ENCODE measurements around the gene NR1H4. TPM values are rescaled to one million over a fixed set of nuclear protein-coding genes. Genes with fewer than 3 reads are reported as not detected.

Gene NR1H4
- total and polyA plus RNA-seq, 2 experiments from 2014 or later: not detected

DNA sequence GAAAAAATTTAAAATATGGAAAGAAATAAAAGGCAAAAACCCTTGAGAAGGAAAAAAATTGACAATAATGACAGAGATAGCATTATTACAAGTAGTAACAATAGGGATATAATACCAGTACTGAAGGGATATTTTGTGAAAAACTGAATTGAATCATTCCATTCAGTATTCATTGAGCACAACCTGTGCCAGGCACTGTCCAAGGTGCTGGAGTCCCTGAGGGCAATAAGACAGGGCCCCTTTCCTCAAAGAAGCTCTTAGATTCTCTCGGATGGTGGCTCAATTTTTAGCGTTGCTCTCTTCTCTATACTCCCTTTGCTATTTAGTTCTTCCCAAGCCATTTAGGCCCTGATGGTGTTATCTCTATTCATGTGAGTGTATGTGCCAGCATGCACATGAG, 65.5 kb downstream of the NR1H4 start:
- Mint-ChIP-seq H3K4me1 (no peaks in the 10 kb centered on the region), H3K4me3 (no peak overlapping the region), H3K9me3 (no peaks in the 10 kb centered on the region), H3K36me3 (ENCODE audit: low read depth) (no peaks in the 10 kb centered on the region), H3K27ac (no peak overlapping the region), H3K27me3 (ENCODE audit: insufficient read depth, low read depth, poor library complexity) (no peaks in the 10 kb centered on the region)
- Histone ChIP-seq H3K27me3 (ENCODE audit: insufficient read depth) (no peaks in the 10 kb centered on the region), H3K27ac (ENCODE audit: low read depth) (no peak overlapping the region), H3K36me3 (ENCODE audit: insufficient read depth) (no peaks in the 10 kb centered on the region), H3K4me2 (no peak overlapping the region), H3F3A (replicated peaks; ENCODE audit: low read depth) (no peaks in the 10 kb centered on the region), H2AFZ (no peak overlapping the region), H4K20me1 (replicated peaks; ENCODE audit: insufficient read depth) (no peaks in the 10 kb centered on the region), H3K4me3 (no peak overlapping the region), H3K9me2 (ENCODE audit: insufficient read depth) (no peaks in the 10 kb centered on the region), H3K79me2 (replicated peaks; ENCODE audit: insufficient read depth) (no peaks in the 10 kb centered on the region), H3K4me1 (ENCODE audit: insufficient read depth) (no peaks in the 10 kb centered on the region)
- peak; percentile 78 for DNase-seq (ENCODE audit: low spot score)
- ATAC-seq: peak; percentile 77
- no peak for TF ChIP-seq NANOG (IDR thresholded peaks at IDR 0.05; ENCODE audit: borderline replicate concordance)
- TF ChIP-seq, protein P1, sequence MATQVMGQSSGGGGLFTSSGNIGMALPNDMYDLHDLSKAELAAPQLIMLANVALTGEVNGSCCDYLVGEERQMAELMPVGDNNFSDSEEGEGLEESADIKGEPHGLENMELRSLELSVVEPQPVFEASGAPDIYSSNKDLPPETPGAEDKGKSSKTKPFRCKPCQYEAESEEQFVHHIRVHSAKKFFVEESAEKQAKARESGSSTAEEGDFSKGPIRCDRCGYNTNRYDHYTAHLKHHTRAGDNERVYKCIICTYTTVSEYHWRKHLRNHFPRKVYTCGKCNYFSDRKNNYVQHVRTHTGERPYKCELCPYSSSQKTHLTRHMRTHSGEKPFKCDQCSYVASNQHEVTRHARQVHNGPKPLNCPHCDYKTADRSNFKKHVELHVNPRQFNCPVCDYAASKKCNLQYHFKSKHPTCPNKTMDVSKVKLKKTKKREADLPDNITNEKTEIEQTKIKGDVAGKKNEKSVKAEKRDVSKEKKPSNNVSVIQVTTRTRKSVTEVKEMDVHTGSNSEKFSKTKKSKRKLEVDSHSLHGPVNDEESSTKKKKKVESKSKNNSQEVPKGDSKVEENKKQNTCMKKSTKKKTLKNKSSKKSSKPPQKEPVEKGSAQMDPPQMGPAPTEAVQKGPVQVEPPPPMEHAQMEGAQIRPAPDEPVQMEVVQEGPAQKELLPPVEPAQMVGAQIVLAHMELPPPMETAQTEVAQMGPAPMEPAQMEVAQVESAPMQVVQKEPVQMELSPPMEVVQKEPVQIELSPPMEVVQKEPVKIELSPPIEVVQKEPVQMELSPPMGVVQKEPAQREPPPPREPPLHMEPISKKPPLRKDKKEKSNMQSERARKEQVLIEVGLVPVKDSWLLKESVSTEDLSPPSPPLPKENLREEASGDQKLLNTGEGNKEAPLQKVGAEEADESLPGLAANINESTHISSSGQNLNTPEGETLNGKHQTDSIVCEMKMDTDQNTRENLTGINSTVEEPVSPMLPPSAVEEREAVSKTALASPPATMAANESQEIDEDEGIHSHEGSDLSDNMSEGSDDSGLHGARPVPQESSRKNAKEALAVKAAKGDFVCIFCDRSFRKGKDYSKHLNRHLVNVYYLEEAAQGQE (IDR thresholded peaks at IDR 0.05; ENCODE audit: unreplicated experiment): peak; percentile 89

DNA sequence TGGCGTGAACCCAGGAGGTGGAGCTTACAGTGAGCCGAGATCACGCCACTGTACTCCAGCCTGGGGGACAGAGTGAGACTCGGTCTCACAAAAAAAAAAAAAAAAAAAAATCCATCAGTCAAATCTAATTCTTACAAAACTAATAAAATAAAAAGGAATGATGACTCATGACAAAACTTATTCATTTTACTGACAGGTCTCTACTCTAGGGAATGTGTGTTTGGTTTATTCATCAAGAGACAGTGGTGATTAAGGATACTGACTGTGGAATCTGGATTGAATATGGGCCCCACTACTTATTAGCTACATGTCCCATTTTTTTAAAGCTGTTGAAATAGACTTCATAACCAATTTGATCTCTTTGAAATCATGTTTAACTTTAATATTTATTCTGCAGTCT, 70.5 kb downstream of the NR1H4 start:
- DNase-seq (ENCODE audit: low spot score) (no peak), ATAC-seq (no peak)
- H3F3A ChIP-seq (replicated peaks; ENCODE audit: low read depth): no peaks in the 10 kb centered on the region
- no peak overlapping the region for H3K4me3 ChIP-seq
- no peaks in the 10 kb centered on the region for H3K36me3 Mint-ChIP-seq (ENCODE audit: low read depth)
- no peaks in the 10 kb centered on the region for H3K4me1 ChIP-seq (ENCODE audit: insufficient read depth)
- H3K36me3 ChIP-seq (ENCODE audit: insufficient read depth): no peaks in the 10 kb centered on the region
- H3K79me2 ChIP-seq (replicated peaks; ENCODE audit: insufficient read depth): no peaks in the 10 kb centered on the region
- no peak overlapping the region for H3K27ac ChIP-seq (ENCODE audit: low read depth)
- no peaks in the 10 kb centered on the region for H3K4me1 Mint-ChIP-seq
- no peak for TF ChIP-seq NANOG (IDR thresholded peaks at IDR 0.05; ENCODE audit: borderline replicate concordance)
- TF ChIP-seq, protein P1 (IDR thresholded peaks at IDR 0.05; ENCODE audit: unreplicated experiment): no peak
- no peak for TF ChIP-seq CREB1 (CRISPR knock-in tag; IDR thresholded peaks at IDR 0.05; ENCODE audit: low read depth)
- TF ChIP-seq EZH2 (IDR thresholded peaks at IDR 0.05; ENCODE audit: low read depth, unreplicated experiment): no peak
- TF ChIP-seq, protein P2, sequence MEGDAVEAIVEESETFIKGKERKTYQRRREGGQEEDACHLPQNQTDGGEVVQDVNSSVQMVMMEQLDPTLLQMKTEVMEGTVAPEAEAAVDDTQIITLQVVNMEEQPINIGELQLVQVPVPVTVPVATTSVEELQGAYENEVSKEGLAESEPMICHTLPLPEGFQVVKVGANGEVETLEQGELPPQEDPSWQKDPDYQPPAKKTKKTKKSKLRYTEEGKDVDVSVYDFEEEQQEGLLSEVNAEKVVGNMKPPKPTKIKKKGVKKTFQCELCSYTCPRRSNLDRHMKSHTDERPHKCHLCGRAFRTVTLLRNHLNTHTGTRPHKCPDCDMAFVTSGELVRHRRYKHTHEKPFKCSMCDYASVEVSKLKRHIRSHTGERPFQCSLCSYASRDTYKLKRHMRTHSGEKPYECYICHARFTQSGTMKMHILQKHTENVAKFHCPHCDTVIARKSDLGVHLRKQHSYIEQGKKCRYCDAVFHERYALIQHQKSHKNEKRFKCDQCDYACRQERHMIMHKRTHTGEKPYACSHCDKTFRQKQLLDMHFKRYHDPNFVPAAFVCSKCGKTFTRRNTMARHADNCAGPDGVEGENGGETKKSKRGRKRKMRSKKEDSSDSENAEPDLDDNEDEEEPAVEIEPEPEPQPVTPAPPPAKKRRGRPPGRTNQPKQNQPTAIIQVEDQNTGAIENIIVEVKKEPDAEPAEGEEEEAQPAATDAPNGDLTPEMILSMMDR (conservative IDR thresholded peaks at IDR 0.05; ENCODE audit: low read depth in 2 of 2): no peak
- TF ChIP-seq, protein P3, sequence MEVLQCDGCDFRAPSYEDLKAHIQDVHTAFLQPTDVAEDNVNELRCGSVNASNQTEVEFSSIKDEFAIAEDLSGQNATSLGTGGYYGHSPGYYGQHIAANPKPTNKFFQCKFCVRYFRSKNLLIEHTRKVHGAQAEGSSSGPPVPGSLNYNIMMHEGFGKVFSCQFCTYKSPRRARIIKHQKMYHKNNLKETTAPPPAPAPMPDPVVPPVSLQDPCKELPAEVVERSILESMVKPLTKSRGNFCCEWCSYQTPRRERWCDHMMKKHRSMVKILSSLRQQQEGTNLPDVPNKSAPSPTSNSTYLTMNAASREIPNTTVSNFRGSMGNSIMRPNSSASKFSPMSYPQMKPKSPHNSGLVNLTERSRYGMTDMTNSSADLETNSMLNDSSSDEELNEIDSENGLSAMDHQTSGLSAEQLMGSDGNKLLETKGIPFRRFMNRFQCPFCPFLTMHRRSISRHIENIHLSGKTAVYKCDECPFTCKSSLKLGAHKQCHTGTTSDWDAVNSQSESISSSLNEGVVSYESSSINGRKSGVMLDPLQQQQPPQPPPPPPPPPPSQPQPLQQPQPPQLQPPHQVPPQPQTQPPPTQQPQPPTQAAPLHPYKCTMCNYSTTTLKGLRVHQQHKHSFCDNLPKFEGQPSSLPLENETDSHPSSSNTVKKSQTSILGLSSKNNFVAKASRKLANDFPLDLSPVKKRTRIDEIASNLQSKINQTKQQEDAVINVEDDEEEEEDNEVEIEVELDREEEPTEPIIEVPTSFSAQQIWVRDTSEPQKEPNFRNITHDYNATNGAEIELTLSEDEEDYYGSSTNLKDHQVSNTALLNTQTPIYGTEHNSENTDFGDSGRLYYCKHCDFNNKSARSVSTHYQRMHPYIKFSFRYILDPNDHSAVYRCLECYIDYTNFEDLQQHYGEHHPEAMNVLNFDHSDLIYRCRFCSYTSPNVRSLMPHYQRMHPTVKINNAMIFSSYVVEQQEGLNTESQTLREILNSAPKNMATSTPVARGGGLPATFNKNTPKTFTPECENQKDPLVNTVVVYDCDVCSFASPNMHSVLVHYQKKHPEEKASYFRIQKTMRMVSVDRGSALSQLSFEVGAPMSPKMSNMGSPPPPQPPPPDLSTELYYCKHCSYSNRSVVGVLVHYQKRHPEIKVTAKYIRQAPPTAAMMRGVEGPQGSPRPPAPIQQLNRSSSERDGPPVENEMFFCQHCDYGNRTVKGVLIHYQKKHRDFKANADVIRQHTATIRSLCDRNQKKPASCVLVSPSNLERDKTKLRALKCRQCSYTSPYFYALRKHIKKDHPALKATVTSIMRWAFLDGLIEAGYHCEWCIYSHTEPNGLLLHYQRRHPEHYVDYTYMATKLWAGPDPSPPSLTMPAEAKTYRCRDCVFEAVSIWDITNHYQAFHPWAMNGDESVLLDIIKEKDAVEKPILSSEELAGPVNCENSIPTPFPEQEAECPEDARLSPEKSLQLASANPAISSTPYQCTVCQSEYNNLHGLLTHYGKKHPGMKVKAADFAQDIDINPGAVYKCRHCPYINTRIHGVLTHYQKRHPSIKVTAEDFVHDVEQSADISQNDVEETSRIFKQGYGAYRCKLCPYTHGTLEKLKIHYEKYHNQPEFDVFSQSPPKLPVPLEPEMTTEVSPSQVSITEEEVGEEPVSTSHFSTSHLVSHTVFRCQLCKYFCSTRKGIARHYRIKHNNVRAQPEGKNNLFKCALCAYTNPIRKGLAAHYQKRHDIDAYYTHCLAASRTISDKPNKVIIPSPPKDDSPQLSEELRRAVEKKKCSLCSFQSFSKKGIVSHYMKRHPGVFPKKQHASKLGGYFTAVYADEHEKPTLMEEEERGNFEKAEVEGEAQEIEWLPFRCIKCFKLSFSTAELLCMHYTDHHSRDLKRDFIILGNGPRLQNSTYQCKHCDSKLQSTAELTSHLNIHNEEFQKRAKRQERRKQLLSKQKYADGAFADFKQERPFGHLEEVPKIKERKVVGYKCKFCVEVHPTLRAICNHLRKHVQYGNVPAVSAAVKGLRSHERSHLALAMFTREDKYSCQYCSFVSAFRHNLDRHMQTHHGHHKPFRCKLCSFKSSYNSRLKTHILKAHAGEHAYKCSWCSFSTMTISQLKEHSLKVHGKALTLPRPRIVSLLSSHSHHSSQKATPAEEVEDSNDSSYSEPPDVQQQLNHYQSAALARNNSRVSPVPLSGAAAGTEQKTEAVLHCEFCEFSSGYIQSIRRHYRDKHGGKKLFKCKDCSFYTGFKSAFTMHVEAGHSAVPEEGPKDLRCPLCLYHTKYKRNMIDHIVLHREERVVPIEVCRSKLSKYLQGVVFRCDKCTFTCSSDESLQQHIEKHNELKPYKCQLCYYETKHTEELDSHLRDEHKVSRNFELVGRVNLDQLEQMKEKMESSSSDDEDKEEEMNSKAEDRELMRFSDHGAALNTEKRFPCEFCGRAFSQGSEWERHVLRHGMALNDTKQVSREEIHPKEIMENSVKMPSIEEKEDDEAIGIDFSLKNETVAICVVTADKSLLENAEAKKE (CRISPR knock-in tag; IDR thresholded peaks at IDR 0.05): no peak
- no peak overlapping the region for H2AFZ ChIP-seq
- H4K20me1 ChIP-seq (replicated peaks; ENCODE audit: insufficient read depth): no peaks in the 10 kb centered on the region
- no peaks in the 10 kb centered on the region for H3K27me3 ChIP-seq (ENCODE audit: insufficient read depth)
- no peak overlapping the region for H3K27ac Mint-ChIP-seq
- no peaks in the 10 kb centered on the region for H3K27me3 Mint-ChIP-seq (ENCODE audit: insufficient read depth, low read depth, poor library complexity)
- no peaks in the 10 kb centered on the region for H3K9me3 Mint-ChIP-seq
- no peak overlapping the region for H3K4me3 Mint-ChIP-seq
- no peak overlapping the region for H3K4me2 ChIP-seq
- peaks cover 3% of the 10 kb centered on the region for H3K9me2 ChIP-seq (ENCODE audit: insufficient read depth)
